Kidney (tissue), 14 donors: ENCODE results near the gene ADCY2. TPM values are rescaled to one million over a fixed set of nuclear protein-coding genes. Genes with fewer than 3 reads are reported as not detected.

Experiments used
- DNase-seq, 5 donors: peaks; one replicate each; pipeline ENCODE4 v3.0.0-alpha.2; 2013 to 2020
- FAIRE-seq: peaks from 2 replicates; lab custom pipeline; 2012; peaks lifted over from hg19 to GRCh38; lab: Jason Lieb, UNC
- H3K27ac ChIP-seq, 2 donors: one replicate each; pipeline ENCODE4 v1.7.0; 2013; ENCODE audit warnings: low read depth in 2 of 2, low read length in 2 of 2, inconsistent platforms in 1 of 2
- H3K27me3 ChIP-seq: one replicate; pipeline ENCODE4 v1.7.1; 2013; ENCODE audit warnings: low read length, inconsistent platforms; ENCODE audit not compliant: control insufficient read depth, insufficient read depth
- H3K36me3 ChIP-seq, 3 donors: one replicate each; pipeline versions ENCODE4 v1.7.0 to v1.7.1; 2013; ENCODE audit warnings: low read length in 3 of 3, control low read depth in 1 of 3, inconsistent platforms in 1 of 3; ENCODE audit not compliant: insufficient read depth in 3 of 3, control insufficient read depth in 2 of 3
- H3K4me1 ChIP-seq, 3 donors: one replicate each; pipeline versions ENCODE4 v1.7.0 to v1.7.1; 2013; ENCODE audit warnings: low read length in 3 of 3, inconsistent platforms in 1 of 3, low read depth in 1 of 3; ENCODE audit not compliant: control insufficient read depth in 2 of 3, insufficient read depth in 2 of 3
- H3K4me3 ChIP-seq, 3 donors: one replicate each; pipeline versions ENCODE4 v1.7.0 to v1.8.1; 2013; ENCODE audit warnings: low read length in 3 of 3, control low read depth in 1 of 3, inconsistent platforms in 1 of 3
- H3K9ac ChIP-seq, 3 donors: one replicate each; pipeline versions ENCODE4 v1.7.0 to v1.7.1; 2013; ENCODE audit warnings: low read length in 3 of 3, control low read depth in 1 of 3, inconsistent platforms in 1 of 3
- H3K9me3 ChIP-seq, 3 donors: one replicate each; pipeline versions ENCODE4 v1.7.0 to v1.7.1; 2013; ENCODE audit warnings: low read length in 3 of 3, control low read depth in 1 of 3, inconsistent platforms in 1 of 3; ENCODE audit not compliant: control insufficient read depth in 2 of 3, insufficient read depth in 1 of 3
- CTCF ChIP-seq: IDR thresholded peaks from 3 replicates; pipeline ENCODE4 v1.5.1; 2012; ENCODE audit warnings: mild to moderate bottlenecking, moderate library complexity, borderline replicate concordance; ENCODE audit not compliant: insufficient read depth; ENCODE audit errors: extremely low read depth
- intact Hi-C: fragments of 100-400 bp; cut with DNase I; formaldehyde crosslinking; loops from one replicate; pipeline ENCODE4 v1.11.1; 2022
- polyA plus RNA-seq: library from polyadenylated mRNA; stranded (reverse); fragments of 350-450 nt; fragmentation: Illumina TruSeq; extraction: RNeasy Lipid Tissue Mini Kit (QIAGEN cat#74804); gene quantifications from one replicate; pipeline ENCODE4 v1.2.3, GENCODE V29; 2014; ENCODE audit warnings: low read depth, low replicate concordance; ENCODE audit not compliant: insufficient read depth
- total RNA-seq: library from RNA; stranded (reverse); fragmentation: NEBNext Ultra II Directional; extraction: Animal tissue kit (Norgen Biotek cat#: 25700); gene quantifications from one replicate; pipeline ENCODE4 v1.2.1, GENCODE V29; 2021
- donor health status: control.
- donor health status: control.
- donor health status: control.
- donor health status: control.
- donor health status: control.
- donor health status: DM: yes; HTN: yes; CAD: no.
- donor health status: Normal renal cell carcinoma (clear cell type).

Gene ADCY2
- total and polyA plus RNA-seq, 2 donors from 2014 or later, result 0.17 to 2.2 TPM

GRCh38 chr5:7747728-7748127 lies 351.8 kb downstream of the ADCY2 start:
- no peak for TF ChIP-seq CTCF
- FAIRE-seq (no peak), DNase-seq (no peak)
- Histone ChIP-seq H3K4me3 (no peak overlapping the region), H3K27ac (no peak overlapping the region), H3K36me3 (no peaks in the 10 kb centered on the region), H3K9ac (no peak overlapping the region), H3K4me1 (no peaks in the 10 kb centered on the region), H3K27me3 (no peaks in the 10 kb centered on the region), H3K9me3 (no peaks in the 10 kb centered on the region)
- intact Hi-C loops, result no loop called here

GRCh38 chr5:7749626-7750025 lies 353.7 kb downstream of the ADCY2 start:
- Histone ChIP-seq H3K27ac (no peak overlapping the region), H3K27me3 (no peaks in the 10 kb centered on the region), H3K9me3 (no peaks in the 10 kb centered on the region), H3K4me3 (no peak overlapping the region), H3K36me3 (no peaks in the 10 kb centered on the region), H3K4me1 (no peaks in the 10 kb centered on the region), H3K9ac (no peak overlapping the region)
- no peak for FAIRE-seq
- intact Hi-C loops, result no loop called here
- no peak for TF ChIP-seq CTCF
- DNase-seq, result no peak

GRCh38 chr5:7751874-7752273 lies 355.9 kb downstream of the ADCY2 start:
- Histone ChIP-seq H3K27me3 (no peaks in the 10 kb centered on the region), H3K9ac (no peak overlapping the region), H3K9me3 (no peaks in the 10 kb centered on the region), H3K36me3 (no peaks in the 10 kb centered on the region), H3K27ac (no peak overlapping the region), H3K4me3 (no peak overlapping the region), H3K4me1 (no peaks in the 10 kb centered on the region)
- intact Hi-C loops, result no loop called here
- DNase-seq, result no peak
- FAIRE-seq, result no peak
- TF ChIP-seq CTCF, result no peak

- Histone ChIP-seq H3K9me3 (no peaks in the 10 kb centered on the region), H3K36me3 (no peaks in the 10 kb centered on the region), H3K27ac (no peak overlapping the region), H3K4me1 (no peaks in the 10 kb centered on the region), H3K9ac (no peak overlapping the region), H3K4me3 (no peak overlapping the region), H3K27me3 (no peaks in the 10 kb centered on the region)
- FAIRE-seq (no peak), DNase-seq (no peak)
- TF ChIP-seq CTCF, result no peak
- intact Hi-C loops, result no loop called here
Measured at GRCh38 chr5:7753181-7753580, 357.2 kb downstream of the ADCY2 start.
